ENCODE results near the gene RIMKLA. TPM values are rescaled to one million over a fixed set of nuclear protein-coding genes. Genes with fewer than 3 reads are reported as not detected.
A peak's percentile ranks its signal among the peaks of the same experiment; 100 is the strongest.

RIMKLA gene
- total and polyA plus RNA-seq, 2 donors (not counting 3 experiments of a cell fraction or from before 2014, with no cell fraction given): 0.01 TPM; not detected in 1

GRCh38 chr1:42381280-42381673, 685 bp downstream of the RIMKLA start:
- no peak for DNase-seq (ENCODE audit: low read depth, low spot score)
- no peak for FAIRE-seq
- Histone ChIP-seq H4K20me1 (replicated peaks; ENCODE audit: control insufficient read depth, extremely low read depth, insufficient read depth, low read length) (no peaks in the 10 kb centered on the region), H3K4me2 (ENCODE audit: insufficient read depth, low read length) (peak overlapping the region; percentile 47), H2AFZ (ENCODE audit: low read depth, low read length) (no peak overlapping the region), H3K9me1 (replicated peaks; ENCODE audit: control insufficient read depth, extremely low read depth, insufficient read depth, low read length) (no peaks in the 10 kb centered on the region), H3K79me2 (ENCODE audit: control insufficient read depth, insufficient read depth, low read length) (no peaks in the 10 kb centered on the region), H3K4me3 (replicated peaks in 1 of 3; ENCODE audit: insufficient read depth in 1 of 3, low read depth in 1 of 3, low read length in 3 of 3) (no peak overlapping the region), H3K27ac (ENCODE audit: insufficient read depth, low read depth, low read length) (no peak overlapping the region), H3K9ac (replicated peaks; ENCODE audit: extremely low read depth, insufficient read depth, low read length) (no peak overlapping the region), H3K36me3 (ENCODE audit: control insufficient read depth in 2 of 2, extremely low read depth in 1 of 2, insufficient read depth in 2 of 2, low read length in 2 of 2) (no peaks in the 10 kb centered on the region), H3K4me1 (ENCODE audit: control insufficient read depth, extremely low read depth, insufficient read depth, low read length) (peaks cover 2% of the 10 kb centered on the region), H3K27me3 (ENCODE audit: control insufficient read depth in 2 of 2, insufficient read depth in 2 of 2, low read length in 2 of 2) (peaks cover 16 to 36% of the 10 kb centered on the region in 2 experiments), H3K9me3 (replicated peaks; ENCODE audit: control insufficient read depth, insufficient read depth, low read length) (no peaks in the 10 kb centered on the region)
- intact Hi-C loops (cut with micrococcal nuclease) (loop anchor here (2.0 kb wide), 1 partner anchor 82 kb away; the partner anchor contains the start of gene CCDC30), dilution Hi-C loops (cut with MboI; ENCODE audit: extremely low pct_ligation_motif_present, low sequenced_read_pairs) (no loop called here)
- no TSS peak for BruUV-seq (replicated peaks)
- TF ChIP-seq EZH2 (IDR thresholded peaks at IDR 0.05; ENCODE audit: borderline replicate concordance, low read depth, low read length, severe bottlenecking) (no peak), FOS (IDR thresholded peaks at IDR 0.05; ENCODE audit: borderline replicate concordance, insufficient read depth, low read length) (no peak), MYC (IDR thresholded peaks at IDR 0.05; ENCODE audit: low read depth, low read length) (no peak), GATA2 (IDR thresholded peaks at IDR 0.05; ENCODE audit: insufficient read depth, insufficient read length, low read depth, low read length) (no peak), JUN (IDR thresholded peaks at IDR 0.05; ENCODE audit: borderline replicate concordance, insufficient read depth, insufficient read length, low read depth) (no peak), POLR2A (IDR thresholded peaks at IDR 0.05; ENCODE audit: low read depth, low read length) (no peak), POLR2AphosphoS5 (IDR thresholded peaks at IDR 0.05; ENCODE audit: insufficient read depth, low read depth, low read length) (no peak)
- TF ChIP-seq, protein P1, sequence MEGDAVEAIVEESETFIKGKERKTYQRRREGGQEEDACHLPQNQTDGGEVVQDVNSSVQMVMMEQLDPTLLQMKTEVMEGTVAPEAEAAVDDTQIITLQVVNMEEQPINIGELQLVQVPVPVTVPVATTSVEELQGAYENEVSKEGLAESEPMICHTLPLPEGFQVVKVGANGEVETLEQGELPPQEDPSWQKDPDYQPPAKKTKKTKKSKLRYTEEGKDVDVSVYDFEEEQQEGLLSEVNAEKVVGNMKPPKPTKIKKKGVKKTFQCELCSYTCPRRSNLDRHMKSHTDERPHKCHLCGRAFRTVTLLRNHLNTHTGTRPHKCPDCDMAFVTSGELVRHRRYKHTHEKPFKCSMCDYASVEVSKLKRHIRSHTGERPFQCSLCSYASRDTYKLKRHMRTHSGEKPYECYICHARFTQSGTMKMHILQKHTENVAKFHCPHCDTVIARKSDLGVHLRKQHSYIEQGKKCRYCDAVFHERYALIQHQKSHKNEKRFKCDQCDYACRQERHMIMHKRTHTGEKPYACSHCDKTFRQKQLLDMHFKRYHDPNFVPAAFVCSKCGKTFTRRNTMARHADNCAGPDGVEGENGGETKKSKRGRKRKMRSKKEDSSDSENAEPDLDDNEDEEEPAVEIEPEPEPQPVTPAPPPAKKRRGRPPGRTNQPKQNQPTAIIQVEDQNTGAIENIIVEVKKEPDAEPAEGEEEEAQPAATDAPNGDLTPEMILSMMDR (IDR thresholded peaks at IDR 0.05; ENCODE audit: extremely low read depth in 1 of 2, insufficient read depth in 1 of 2, low read depth in 1 of 2, low read length in 2 of 2): no peak
- TF ChIP-seq, protein P2, sequence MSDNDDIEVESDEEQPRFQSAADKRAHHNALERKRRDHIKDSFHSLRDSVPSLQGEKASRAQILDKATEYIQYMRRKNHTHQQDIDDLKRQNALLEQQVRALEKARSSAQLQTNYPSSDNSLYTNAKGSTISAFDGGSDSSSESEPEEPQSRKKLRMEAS (IDR thresholded peaks at IDR 0.05; ENCODE audit: insufficient read depth, insufficient read length): no peak
- POLR2A ChIA-PET: no interaction called here
- CTCF ChIA-PET: no interaction called here
